Lung (tissue), 12 donors: ENCODE measurements around the gene SZT2. TPM values are rescaled to one million over a fixed set of nuclear protein-coding genes. Genes with fewer than 3 reads are reported as not detected.

Experiments
- ATAC-seq: fragments of 200-7000 bp; cut with Tn5 transposase; one replicate; pipeline ENCODE4 v1.9.1; 2020; ENCODE audit warnings: moderate number of reproducible peaks; ENCODE audit not compliant: insufficient read depth, low FRiP score
- DNase-seq, 3 donors: peaks; one replicate each; pipeline ENCODE4 v3.0.0-alpha.2; 2013 to 2017
- H3K27ac ChIP-seq, 2 donors: one replicate each; pipeline ENCODE4 v1.5.1; 2013; ENCODE audit warnings: mild to moderate bottlenecking in 2 of 2, moderate library complexity in 2 of 2, control low read depth in 1 of 2, inconsistent platforms in 1 of 2, low read depth in 1 of 2, low read length in 1 of 2
- H3K27me3 ChIP-seq, 3 donors: one replicate each; pipeline ENCODE4 v1.5.1; 2013; ENCODE audit warnings: low read length in 2 of 3; ENCODE audit not compliant: control insufficient read depth in 3 of 3, insufficient read depth in 3 of 3
- H3K36me3 ChIP-seq, 4 donors: one replicate each; pipeline ENCODE4 v1.5.1; 2013; ENCODE audit warnings: low read length in 4 of 4, mild to moderate bottlenecking in 1 of 4, moderate library complexity in 1 of 4; ENCODE audit not compliant: control insufficient read depth in 4 of 4, insufficient read depth in 4 of 4
- H3K4me1 ChIP-seq, 5 donors: one replicate each; pipeline ENCODE4 v1.5.1; 2013; ENCODE audit warnings: low read length in 5 of 5, mild to moderate bottlenecking in 2 of 5, moderate library complexity in 1 of 5; ENCODE audit not compliant: control insufficient read depth in 5 of 5, insufficient read depth in 5 of 5
- H3K4me3 ChIP-seq: one replicate; pipeline ENCODE4 v1.5.1; 2013; ENCODE audit warnings: mild to moderate bottlenecking, control low read depth, moderate library complexity
- H3K9ac ChIP-seq, 2 donors: one replicate each; pipeline ENCODE4 v1.5.1; 2013; ENCODE audit warnings: low read length in 2 of 2, control low read depth in 1 of 2; ENCODE audit not compliant: insufficient read depth in 1 of 2
- H3K9me3 ChIP-seq, 4 donors: one replicate each; pipeline ENCODE4 v1.5.1; 2013; ENCODE audit warnings: low read length in 3 of 4, mild to moderate bottlenecking in 1 of 4, moderate library complexity in 1 of 4; ENCODE audit not compliant: control insufficient read depth in 4 of 4, insufficient read depth in 3 of 4
- CTCF ChIP-seq: IDR thresholded peaks from 2 replicates; pipeline ENCODE4 v1.5.1; 2012; ENCODE audit warnings: mild to moderate bottlenecking; ENCODE audit errors: control extremely low read depth, extremely low read depth
- WGBS, 2 donors: extraction: QIAGEN DNeasy Blood & Tissue Kit; methylation state at CpG; one replicate each; pipeline ENCODE4 v1.1.7; 2013; 5-methylcytosine and 5-hydroxymethylcytosine counted together
- polyA plus RNA-seq, 2 donors: library from polyadenylated mRNA; stranded (reverse); fragments of 200-250 nt; gene quantifications; one replicate each; pipeline ENCODE4 v1.2.1, GENCODE V29; 2013
- total RNA-seq, 2 donors: library from RNA; depleted of rRNA in 1 of 2; stranded (reverse); fragments of >200 nt in 1 of 2; gene quantifications; one replicate each; pipeline ENCODE4 v1.2.1, GENCODE V29; 2014 to 2021
- donor health status: control.
- donor health status: control.
- donor health status: Bipolar disorder and iron deficiency.
- donor health status: healthy.
- donor health status: DM: yes; HTN: yes; CAD: no.

Gene SZT2
- total and polyA plus RNA-seq, 4 donors = 15.2 to 71.5 (median 40.2) TPM

- no peak for TF ChIP-seq CTCF
Observed at GRCh38 chr1:43354471-43354870, 35.2 kb upstream of the SZT2 start.

GRCh38 chr1:43354936-43355335 lies 34.8 kb upstream of the SZT2 start:
- Histone ChIP-seq H3K27me3 (no peaks in the 10 kb centered on the region), H3K4me1 (peaks cover 0 to 17% (median 6%) of the 10 kb centered on the region in 5 donors), H3K27ac (no peak overlapping the region), H3K9me3 (no peaks in the 10 kb centered on the region), H3K36me3 (no peaks in the 10 kb centered on the region), H3K4me3 (no peak overlapping the region), H3K9ac (no peak overlapping the region)
- ATAC-seq = no peak
- TF ChIP-seq CTCF = no peak
- no peak for DNase-seq
- WGBS, 2 donors = 94 to 100% methylated on average over 2 of the region's 2 CpGs

More at GRCh38 chr1:43354471-43354870, 35.2 kb upstream of the SZT2 start:
- peaks cover 0 to 14% (median 6%) of the 10 kb centered on the region in 5 donors for H3K4me1 ChIP-seq
- H3K9me3 ChIP-seq = no peaks in the 10 kb centered on the region
- DNase-seq (no peak), ATAC-seq (no peak)
- H3K27me3 ChIP-seq = no peaks in the 10 kb centered on the region
- H3K36me3 ChIP-seq = no peaks in the 10 kb centered on the region
- no peak overlapping the region for H3K27ac ChIP-seq
- WGBS, 2 donors = 83 to 88% methylated on average over 2 of the region's 2 CpGs
- no peak overlapping the region for H3K9ac ChIP-seq
- no peak overlapping the region for H3K4me3 ChIP-seq

- Histone ChIP-seq H3K9ac (no peak overlapping the region), H3K9me3 (no peaks in the 10 kb centered on the region), H3K27me3 (no peaks in the 10 kb centered on the region), H3K36me3 (peaks cover 0 to 13% (median 8%) of the 10 kb centered on the region in 4 donors), H3K4me1 (peaks cover 0 to 29% (median 6%) of the 10 kb centered on the region in 5 donors), H3K27ac (no peak overlapping the region), H3K4me3 (no peak overlapping the region)
- 90 to 92% methylated on average over 4 of the region's 4 CpGs for WGBS, 2 donors
- DNase-seq = no peak
- no peak for TF ChIP-seq CTCF
- no peak for ATAC-seq
Observed at GRCh38 chr1:43357251-43357650, 32.4 kb upstream of the SZT2 start.
